ENCODE results near the gene ASIC4. TPM values are rescaled to one million over a fixed set of nuclear protein-coding genes. Genes with fewer than 3 reads are reported as not detected.
A peak's percentile ranks its signal among the peaks of the same experiment; 100 is the strongest.

Gene ASIC4
- total and polyA plus RNA-seq, 2 of the 13 experiments (the other 11 are each of a cell fraction or from before 2014, with no cell fraction given): 0.03 TPM; not detected in 1

GRCh38 chr2:219530048-219530963, 16.0 kb downstream of the ASIC4 start (continued):
- TF ChIP-seq ZNF225 (CRISPR knock-in tag; IDR thresholded peaks at IDR 0.05): 0 out of 2 replicates have a peak, but pooled peaks have one; percentile 50
- peak; percentile 71; the same call in 1 of the 2 replicates for TF ChIP-seq ZSCAN31 (CRISPR knock-in tag; IDR thresholded peaks at IDR 0.05; ENCODE audit: low read depth)
- no peak for TF ChIP-seq LCORL (IDR thresholded peaks at IDR 0.05)
- peak; percentile 75 for TF ChIP-seq LCORL (CRISPR knock-in tag; IDR thresholded peaks at IDR 0.05)
- peak; percentile 19; the same call in 1 of the 2 replicates for TF ChIP-seq ZFY (CRISPR knock-in tag; IDR thresholded peaks at IDR 0.05)
- peak; percentile 57 to 71; a peak in 2 of 4 replicates for TF ChIP-seq HMGXB4 (CRISPR knock-in tag; IDR thresholded peaks at IDR 0.05; ENCODE audit: borderline replicate concordance in 1 of 2, low read depth in 1 of 2)
- 0 out of 2 replicates have a peak, but pooled peaks have one; percentile 52 for TF ChIP-seq SAFB2 (CRISPR knock-in tag; IDR thresholded peaks at IDR 0.05; ENCODE audit: borderline replicate concordance, low read depth)
- peak; percentile 36; the same call in 1 of the 2 replicates for TF ChIP-seq ARID4A (CRISPR knock-in tag; IDR thresholded peaks at IDR 0.05; ENCODE audit: borderline replicate concordance)
- TF ChIP-seq ELF3 (CRISPR knock-in tag; IDR thresholded peaks at IDR 0.05): peak; percentile 63; the same call in 1 of the 2 replicates
- TF ChIP-seq MAX (IDR thresholded peaks at IDR 0.05): peak; percentile 46; the same call in 1 of the 2 replicates
- TF ChIP-seq ZNF556 (CRISPR knock-in tag; IDR thresholded peaks at IDR 0.05; ENCODE audit: borderline replicate concordance): peak; percentile 79
- TF ChIP-seq ZNF572 (CRISPR knock-in tag; IDR thresholded peaks at IDR 0.05): peak; percentile 59; the same call in 1 of the 2 replicates
- TF ChIP-seq ATF3 (CRISPR knock-in tag; IDR thresholded peaks at IDR 0.05): 0 out of 2 replicates have a peak, but pooled peaks have one; percentile 20
- TF ChIP-seq KDM5A (IDR thresholded peaks at IDR 0.05; ENCODE audit: borderline replicate concordance, low read length): no peak
- no peak for TF ChIP-seq ZMAT5 (CRISPR knock-in tag; IDR thresholded peaks at IDR 0.05; ENCODE audit: borderline replicate concordance, low read depth)
- peak; percentile 74; the same call in 1 of the 2 replicates for TF ChIP-seq ZNF574 (CRISPR knock-in tag; IDR thresholded peaks at IDR 0.05)
- peak; percentile 73; the same call in 1 of the 2 replicates for TF ChIP-seq SMAD1 (CRISPR knock-in tag; IDR thresholded peaks at IDR 0.05; ENCODE audit: borderline replicate concordance, low read depth)

Data from HepG2 (cell line).